Lower leg skin (tissue), 4 donors: ENCODE results near the gene ITSN1. TPM values are rescaled to one million over a fixed set of nuclear protein-coding genes. Genes with fewer than 3 reads are reported as not detected.

Source experiments
- DNase-seq, 2 donors: peaks; one replicate each; pipeline ENCODE4 v3.0.0-alpha.2; 2019; ENCODE audit warnings: low spot score in 2 of 2
- H3K4me3 ChIP-seq: fragments of 200-600 bp; sonication (generic); 2 replicates; pipeline ENCODE4 v1.5.1; 2017; ENCODE audit warnings: mild to moderate bottlenecking, low read depth; ENCODE audit not compliant: poor library complexity, severe bottlenecking
- CTCF ChIP-seq, 3 donors: fragments of 450-650 bp; IDR thresholded peaks; one replicate each; pipeline ENCODE4 v1.5.1; 2016; ENCODE audit warnings: antibody characterized with exemption in 3 of 3, mild to moderate bottlenecking in 3 of 3, moderate library complexity in 2 of 3
- POLR2A ChIP-seq, 2 donors: fragments of 450-650 bp; IDR thresholded peaks; one replicate each; pipeline ENCODE4 v1.6.1; 2016 to 2017; ENCODE audit warnings: antibody characterized with exemption in 2 of 2, mild to moderate bottlenecking in 1 of 2, moderate library complexity in 1 of 2
- WGBS, 2 donors: methylation state at CpG; one replicate each; pipeline ENCODE4 v1.1.5; 2018; 5-methylcytosine and 5-hydroxymethylcytosine counted together
- intact Hi-C: fragments of 100-400 bp; cut with DNase I; formaldehyde crosslinking; loops from one replicate; pipeline ENCODE4 v1.15.0; 2023; ENCODE audit warnings: low total_unique reads
- total RNA-seq, 4 donors: library from RNA; depleted of rRNA; stranded (reverse); fragments of >200 nt; gene quantifications; one replicate each; pipeline ENCODE4 v1.1.0, GENCODE V29; 2016

Gene ITSN1
- total RNA-seq, 4 donors from 2014 or later = 17.4 to 39.5 (median 31.7) TPM

- 55% methylated on average over 8 of the region's 8 CpGs for WGBS, 2 donors
- intact Hi-C loops = no loop called here
- no peak for DNase-seq
- H3K4me3 ChIP-seq = no peak overlapping the region
- TF ChIP-seq CTCF (IDR thresholded peaks at IDR 0.05) = no peak
- no peak for TF ChIP-seq POLR2A (IDR thresholded peaks at IDR 0.05)
Measured at GRCh38 chr21:33655588-33656221, 13.4 kb downstream of the ITSN1 start.

GRCh38 chr21:33657124-33657820, 15.0 kb downstream of the ITSN1 start:
- intact Hi-C loops = no loop called here

GRCh38 chr21:33658919-33659567, 16.7 kb downstream of the ITSN1 start:
- no peak overlapping the region for H3K4me3 ChIP-seq
- 82 to 86% methylated on average over 7 of the region's 7 CpGs for WGBS, 2 donors
- intact Hi-C loops = no loop called here
- no peak for DNase-seq
- TF ChIP-seq POLR2A (IDR thresholded peaks at IDR 0.05) = no peak
- TF ChIP-seq CTCF (IDR thresholded peaks at IDR 0.05) = no peak

More at GRCh38 chr21:33657124-33657820, 15.0 kb downstream of the ITSN1 start:
- no peak for DNase-seq
- WGBS, 2 donors = 56 to 72% methylated on average over 8 of the region's 8 CpGs
- no peak overlapping the region for H3K4me3 ChIP-seq
- no peak for TF ChIP-seq POLR2A (IDR thresholded peaks at IDR 0.05)
- TF ChIP-seq CTCF (IDR thresholded peaks at IDR 0.05) = no peak

GRCh38 chr21:33659568-33659949, 17.3 kb downstream of the ITSN1 start:
- TF ChIP-seq CTCF (IDR thresholded peaks at IDR 0.05) (no peak), POLR2A (IDR thresholded peaks at IDR 0.05) (no peak)
- 71 to 100% methylated on average over 1 of the region's 1 CpG for WGBS, 2 donors
- no peak for DNase-seq
- intact Hi-C loops = no loop called here
- no peak overlapping the region for H3K4me3 ChIP-seq

GRCh38 chr21:33660406-33660805, 18.1 kb downstream of the ITSN1 start:
- no peak overlapping the region for H3K4me3 ChIP-seq
- TF ChIP-seq CTCF (IDR thresholded peaks at IDR 0.05) = no peak
- TF ChIP-seq POLR2A (IDR thresholded peaks at IDR 0.05) = no peak
- intact Hi-C loops = no loop called here
- WGBS, 2 donors = 36 to 41% methylated on average over 1 of the region's 1 CpG
- DNase-seq = no peak
